Liver (tissue), 3 donors: ENCODE results near the gene PPP2R2B.

ENCODE experiments used
- ATF3 ChIP-seq: IDR thresholded peaks from 2 replicates; pipeline ENCODE4 v1.6.1; 2016; ENCODE audit warnings: antibody characterized with exemption
- CTCF ChIP-seq: fragments of 150-350 bp; IDR thresholded peaks from 2 replicates; pipeline ENCODE4 v1.5.1; 2017; ENCODE audit warnings: improper control_type of control experiment, low read depth, low read length; ENCODE audit not compliant: missing input control
- EGR1 ChIP-seq, 2 donors: IDR thresholded peaks; 2 replicates each; pipeline ENCODE4 v1.6.1; 2016 to 2018; ENCODE audit warnings: antibody characterized with exemption in 2 of 2, low read depth in 2 of 2
- FOXA1 ChIP-seq: IDR thresholded peaks from 2 replicates; pipeline ENCODE4 v1.6.1; 2016; ENCODE audit warnings: antibody characterized with exemption
- GABPA ChIP-seq, 2 donors: IDR thresholded peaks in 1 of 2; conservative IDR thresholded peaks in 1 of 2; 2 replicates each; pipeline ENCODE4 v1.6.1; 2016; ENCODE audit warnings: antibody characterized with exemption in 2 of 2, mild to moderate bottlenecking in 1 of 2, moderate library complexity in 1 of 2
- HNF4A ChIP-seq, 2 donors: conservative IDR thresholded peaks; 2 replicates each; pipeline ENCODE4 v1.6.1; 2016; ENCODE audit warnings: antibody characterized with exemption in 2 of 2, mild to moderate bottlenecking in 2 of 2
- HNF4G ChIP-seq: IDR thresholded peaks from 2 replicates; pipeline ENCODE4 v1.6.1; 2016; ENCODE audit warnings: antibody characterized with exemption
- JUND ChIP-seq, 2 donors: IDR thresholded peaks; 2 replicates each; pipeline ENCODE4 v1.6.1; 2016; ENCODE audit warnings: antibody characterized with exemption in 2 of 2
- MAX ChIP-seq: IDR thresholded peaks from 2 replicates; pipeline ENCODE4 v1.6.1; 2016; ENCODE audit warnings: antibody characterized with exemption
- RAD21 ChIP-seq, 2 donors: IDR thresholded peaks; 2 replicates each; pipeline ENCODE4 v1.6.1; 2016; ENCODE audit warnings: antibody characterized with exemption in 2 of 2, mild to moderate bottlenecking in 2 of 2
- REST ChIP-seq: IDR thresholded peaks from 2 replicates; pipeline ENCODE4 v1.6.1; 2016; ENCODE audit warnings: antibody characterized with exemption, mild to moderate bottlenecking
- SP1 ChIP-seq: IDR thresholded peaks from 2 replicates; pipeline ENCODE4 v1.6.1; 2018; ENCODE audit warnings: antibody characterized with exemption, mild to moderate bottlenecking
- TAF1 ChIP-seq: conservative IDR thresholded peaks from 2 replicates; pipeline ENCODE4 v1.6.1; 2016; ENCODE audit warnings: antibody characterized with exemption, mild to moderate bottlenecking
- YY1 ChIP-seq: IDR thresholded peaks from 2 replicates; pipeline ENCODE4 v1.6.1; 2016; ENCODE audit warnings: antibody characterized with exemption, mild to moderate bottlenecking
- donor health status: healthy.
- donor health status: healthy.

- TF ChIP-seq SP1: no peak
- TF ChIP-seq REST: no peak
- TF ChIP-seq CTCF: no peak
- TF ChIP-seq RAD21 (IDR thresholded peaks at IDR 0.05): no peak
- TF ChIP-seq FOXA1: no peak
- no peak for TF ChIP-seq MAX
- no peak for TF ChIP-seq YY1
- no peak for TF ChIP-seq TAF1
- TF ChIP-seq EGR1 (IDR thresholded peaks at IDR 0.05; ENCODE audit: low read depth in 2 of 2): no peak
- TF ChIP-seq ATF3: no peak
- no peak for TF ChIP-seq GABPA (IDR thresholded peaks at IDR 0.05 in 1 of 2, conservative IDR thresholded peaks at IDR 0.05 in 1 of 2)
- no peak for TF ChIP-seq JUND (IDR thresholded peaks at IDR 0.05)
- TF ChIP-seq HNF4G: no peak
- no peak for TF ChIP-seq HNF4A (conservative IDR thresholded peaks at IDR 0.05)
Measured at GRCh38 chr5:146744068-146744745, 134.3 kb downstream of the PPP2R2B start.
